H1 (cell line): ENCODE measurements around the gene FNDC3A. TPM values are rescaled to one million over a fixed set of nuclear protein-coding genes. Genes with fewer than 3 reads are reported as not detected.

Experiments used
- CTCF ChIA-PET: fragments of 300-600 bp; sonication (Branson Sonifier 250); formaldehyde crosslinking; loops from one replicate; lab custom pipeline; 2021; ENCODE audit not compliant: partially characterized antibody; lab: Charles Lee
- POLR2A ChIA-PET: fragments of 300-600 bp; sonication (Branson Sonifier 250); formaldehyde crosslinking; loops from one replicate; lab custom pipeline; 2021; ENCODE audit warnings: inconsistent platforms; ENCODE audit not compliant: partially characterized antibody; lab: Charles Lee
- DNase-seq, 2 experiments: peaks; one replicate each; pipeline versions ENCODE4 v3.0.0 to v3.0.0-alpha.2; 2010 to 2022; ENCODE audit warnings: low spot score in 2 of 2, low read depth in 1 of 2, mixed read lengths in 1 of 2
- FAIRE-seq: peaks from 2 replicates; lab custom pipeline; 2011; peaks lifted over from hg19 to GRCh38; lab: Jason Lieb, UNC
- H2AFZ ChIP-seq: 2 replicates; pipeline ENCODE4 v1.8.1; 2012; ENCODE audit warnings: low read length, inconsistent platforms
- H2AK5ac ChIP-seq: 2 replicates; pipeline ENCODE4 v1.6.1; 2013; ENCODE audit warnings: low read depth, low read length
- H2BK120ac ChIP-seq: replicated peaks from 2 replicates; pipeline ENCODE3; 2013; ENCODE audit warnings: low read depth, low read length, inconsistent platforms
- H2BK12ac ChIP-seq: 2 replicates; pipeline ENCODE4 v1.6.1; 2013; ENCODE audit warnings: low read depth, low read length
- H2BK15ac ChIP-seq: 2 replicates; pipeline ENCODE4 v1.6.1; 2013; ENCODE audit warnings: low read length
- H2BK20ac ChIP-seq: 2 replicates; pipeline ENCODE4 v1.6.1; 2013; ENCODE audit warnings: low read length
- H2BK5ac ChIP-seq: 2 replicates; pipeline ENCODE4 v1.6.1; 2013; ENCODE audit warnings: low read depth, low read length
- H3K14ac ChIP-seq: 2 replicates; pipeline ENCODE4 v1.6.1; 2013; ENCODE audit warnings: inconsistent platforms; ENCODE audit not compliant: insufficient read length
- H3K18ac ChIP-seq: 2 replicates; pipeline ENCODE4 v1.6.1; 2013; ENCODE audit warnings: low read length; ENCODE audit errors: extremely low read depth
- H3K23ac ChIP-seq: 2 replicates; pipeline ENCODE4 v1.6.1; 2013; ENCODE audit warnings: inconsistent platforms; ENCODE audit not compliant: insufficient read length
- H3K23me2 ChIP-seq: 2 replicates; pipeline ENCODE4 v1.6.1; 2013; ENCODE audit warnings: low read depth, low read length
- H3K27ac ChIP-seq: 2 replicates; pipeline ENCODE4 v1.6.1; 2011; ENCODE audit warnings: low read depth, low read length, inconsistent platforms
- H3K27me3 ChIP-seq, 4 experiments: replicated peaks in 1 of 4; 1 replicate in 1 of 4; 2 replicates in 3 of 4; pipeline versions ENCODE4 v1.6.1 to v1.8.1; 2011 to 2013; ENCODE audit warnings: low read length in 3 of 4, mild to moderate bottlenecking in 3 of 4, inconsistent platforms in 2 of 4, mixed read lengths in 2 of 4, moderate library complexity in 1 of 4; ENCODE audit not compliant: control insufficient read depth in 3 of 4, insufficient read depth in 3 of 4; ENCODE audit errors: extremely low read depth in 1 of 4
- H3K36me3 ChIP-seq, 4 experiments: 2 replicates each; pipeline versions ENCODE4 v1.6.1 to v1.8.1; 2011 to 2013; ENCODE audit warnings: mild to moderate bottlenecking in 4 of 4, low read length in 3 of 4, moderate library complexity in 2 of 4, control low read depth in 1 of 4, inconsistent platforms in 1 of 4; ENCODE audit not compliant: insufficient read depth in 4 of 4, control insufficient read depth in 2 of 4
- H3K4ac ChIP-seq: replicated peaks from 2 replicates; pipeline ENCODE3; 2013; ENCODE audit warnings: low read length, low read depth, mixed read lengths, inconsistent platforms; ENCODE audit not compliant: insufficient read length
- H3K4me1 ChIP-seq, 4 experiments: replicated peaks in 1 of 4; 1 replicate in 1 of 4; 2 replicates in 3 of 4; pipeline versions ENCODE4 v1.6.1 to v1.8.1; 2011 to 2013; ENCODE audit warnings: low read length in 3 of 4, inconsistent platforms in 2 of 4, mixed read lengths in 1 of 4; ENCODE audit not compliant: insufficient read depth in 4 of 4, control insufficient read depth in 3 of 4
- H3K4me2 ChIP-seq, 2 experiments: 2 replicates each; pipeline versions ENCODE4 v1.6.1 to v1.8.1; 2011 to 2013; ENCODE audit warnings: low read depth in 2 of 2, low read length in 2 of 2, control low read depth in 1 of 2, inconsistent platforms in 1 of 2, mild to moderate bottlenecking in 1 of 2; ENCODE audit not compliant: insufficient read depth in 1 of 2
- H3K4me3 ChIP-seq, 4 experiments: fragments of 200-600, 300-600 bp in 1 of 4; sonication (generic), shearing (Covaris generic), sonication (Bioruptor Twin) in 1 of 4; 2 replicates each; pipeline versions ENCODE4 v1.5.1 to v1.8.1; 2011 to 2016; ENCODE audit warnings: low read length in 4 of 4, low read depth in 3 of 4, control low read depth in 2 of 4, inconsistent platforms in 2 of 4, mild to moderate bottlenecking in 2 of 4, mixed read lengths in 1 of 4, moderate library complexity in 1 of 4; ENCODE audit not compliant: insufficient read depth in 2 of 4; ENCODE audit errors: extremely low read depth in 1 of 4
- H3K56ac ChIP-seq: replicated peaks from 2 replicates; pipeline ENCODE3; 2013; ENCODE audit warnings: low read depth, mild to moderate bottlenecking, mixed read lengths, low read length, inconsistent platforms; ENCODE audit not compliant: insufficient read length
- H3K79me1 ChIP-seq: 2 replicates; pipeline ENCODE4 v1.6.1; 2013; ENCODE audit warnings: low read depth, low read length, control low read depth
- H3K79me2 ChIP-seq, 2 experiments: 2 replicates each; pipeline versions ENCODE4 v1.6.1 to v1.8.1; 2012 to 2013; ENCODE audit warnings: low read length in 2 of 2, mild to moderate bottlenecking in 2 of 2, inconsistent platforms in 1 of 2; ENCODE audit not compliant: insufficient read depth in 2 of 2, control insufficient read depth in 1 of 2
- H3K9ac ChIP-seq, 4 experiments: replicated peaks in 1 of 4; 1 replicate in 1 of 4; 2 replicates in 3 of 4; pipeline versions ENCODE4 v1.6.1 to v1.8.1; 2011 to 2013; ENCODE audit warnings: low read depth in 3 of 4, low read length in 3 of 4, control low read depth in 2 of 4, mild to moderate bottlenecking in 2 of 4, moderate library complexity in 2 of 4, inconsistent platforms in 1 of 4; ENCODE audit errors: extremely low read depth in 1 of 4
- H3K9me3 ChIP-seq, 2 experiments: 2 replicates each; pipeline versions ENCODE4 v1.6.1 to v1.8.1; 2012 to 2013; ENCODE audit warnings: mild to moderate bottlenecking in 2 of 2, moderate library complexity in 2 of 2, control low read depth in 1 of 2, inconsistent platforms in 1 of 2, low read depth in 1 of 2, low read length in 1 of 2, mixed read lengths in 1 of 2; ENCODE audit not compliant: insufficient read depth in 2 of 2
- H4K20me1 ChIP-seq, 2 experiments: replicated peaks in 1 of 2; 2 replicates each; pipeline versions ENCODE3 to v1.8.1; 2011 to 2013; ENCODE audit warnings: inconsistent platforms in 2 of 2, low read length in 2 of 2, mild to moderate bottlenecking in 1 of 2; ENCODE audit not compliant: insufficient read depth in 2 of 2, control insufficient read depth in 1 of 2
- H4K5ac ChIP-seq: 2 replicates; pipeline ENCODE4 v1.6.1; 2013; ENCODE audit warnings: low read length, low read depth, mixed read lengths, inconsistent platforms; ENCODE audit not compliant: insufficient read length
- H4K8ac ChIP-seq: 2 replicates; pipeline ENCODE4 v1.8.0; 2013; ENCODE audit warnings: mild to moderate bottlenecking, moderate library complexity, low read length, inconsistent platforms; ENCODE audit not compliant: insufficient read depth; ENCODE audit errors: extremely low read depth
- H4K91ac ChIP-seq: replicated peaks from 2 replicates; pipeline ENCODE3; 2013; ENCODE audit warnings: low read length, mixed read lengths, inconsistent platforms; ENCODE audit not compliant: insufficient read length
- EGR1 ChIP-seq: IDR thresholded peaks from 2 replicates; pipeline ENCODE4 v1.6.1; 2011; ENCODE audit warnings: low read depth, low read length, borderline replicate concordance
- JUN ChIP-seq: IDR thresholded peaks from 2 replicates; pipeline ENCODE4 v1.6.1; 2011; ENCODE audit warnings: low read depth, mild to moderate bottlenecking, improper control_type of control experiment, low read length
- POLR2A ChIP-seq, 2 experiments: IDR thresholded peaks; 1 replicate in 1 of 2; 2 replicates in 1 of 2; pipeline ENCODE4 v1.6.1; 2011; ENCODE audit warnings: low read depth in 2 of 2, low read length in 2 of 2, mild to moderate bottlenecking in 2 of 2; ENCODE audit errors: control extremely low read depth in 1 of 2
- RFX5 ChIP-seq: IDR thresholded peaks from 2 replicates; pipeline ENCODE4 v1.6.1; 2011; ENCODE audit warnings: low read depth, low read length, improper control_type of control experiment, borderline replicate concordance
- SP4 ChIP-seq: IDR thresholded peaks from 2 replicates; pipeline ENCODE4 v1.6.1; 2012; ENCODE audit warnings: low read length, inconsistent platforms
- TAF1 ChIP-seq: IDR thresholded peaks from 2 replicates; pipeline ENCODE4 v1.6.1; 2011; ENCODE audit warnings: mild to moderate bottlenecking, low read depth, low read length
- WGBS, 2 experiments: shearing (Covaris generic) in 1 of 2; methylation state at CpG; one replicate each; pipeline versions ENCODE4 v1.1.6 to v1.1.7; 2013 to 2015; ENCODE audit warnings: low lambda C conversion rate in 2 of 2, mixed read lengths in 2 of 2, inconsistent platforms in 1 of 2, low coverage in 1 of 2, missing lambda C conversion rate in 1 of 2; ENCODE audit not compliant: insufficient replicate concordance in 2 of 2, insufficient coverage in 1 of 2, insufficient read length in 1 of 2; ENCODE audit errors: extremely low coverage in 1 of 2, missing lambda C conversion rate in 1 of 2; 5-methylcytosine and 5-hydroxymethylcytosine counted together
- polyA plus RNA-seq, 7 experiments: library from polyadenylated mRNA; depleted of rRNA in 3 of 7; stranded (reverse) in 5 of 7; unstranded in 2 of 7; fragments of >200 nt in 5 of 7; fragments of 200-250 nt in 2 of 7; gene quantifications; 1 replicate in 5 of 7; 2 replicates in 1 of 7; 4 replicates in 1 of 7; pipeline versions ENCODE4 v1.2.1 to v1.2.3, GENCODE V29; 2011 to 2013; ENCODE audit warnings: missing spikeins in 2 of 7, mixed read lengths in 2 of 7
- total RNA-seq: library from RNA; stranded (reverse); fragmentation: NEBNext Ultra II Directional; extraction: Animal tissue kit (Norgen Biotek cat#: 25700); gene quantifications from 2 replicates; pipeline ENCODE4 v1.2.1, GENCODE V29; 2021
- TF ChIP-seq, protein P1 (sequence below): IDR thresholded peaks from 2 replicates; pipeline ENCODE4 v1.6.1; 2012; ENCODE audit warnings: inconsistent platforms

The FNDC3A gene
- total and polyA plus RNA-seq, 2 of the 8 experiments (the other 6 are each of a cell fraction or from before 2014, with no cell fraction given), result 14.6 to 26.0 TPM

DNA sequence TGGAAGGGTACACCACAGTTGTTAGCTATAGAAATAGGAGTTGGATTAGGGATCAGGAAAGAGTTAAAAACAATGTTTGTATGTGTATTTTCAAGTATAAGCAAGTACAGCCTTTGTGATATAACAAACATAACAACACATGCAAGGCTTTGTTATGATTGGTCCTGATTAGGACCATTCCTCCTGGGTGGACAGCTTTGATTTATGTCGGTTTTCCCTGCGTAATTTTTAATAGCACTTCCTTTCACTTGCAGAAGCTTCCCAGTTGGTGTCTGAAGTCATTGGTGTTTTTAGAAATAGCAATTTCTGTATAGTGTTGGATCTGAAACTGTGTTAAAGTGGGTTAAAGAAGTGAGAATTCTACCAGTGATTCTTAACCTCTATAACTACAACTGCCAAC is 10.0 kb downstream of the FNDC3A start:
- Histone ChIP-seq H3K23me2 (no peaks in the 10 kb centered on the region), H3K9me3 (0 out of 4 replicates have a peak, but pooled peaks cover 0 to 3% of the 10 kb centered on the region in 2 experiments), H4K91ac (no peak overlapping the region), H3K36me3 (no peaks in the 10 kb centered on the region), H2BK12ac (no peak overlapping the region), H2BK20ac (no peak overlapping the region), H2AFZ (no peak overlapping the region), H3K4ac (no peak overlapping the region), H3K27ac (no peak overlapping the region), H2AK5ac (no peak overlapping the region), H3K4me2 (no peak overlapping the region), H3K4me1 (0 out of 7 replicates have a peak, but pooled peaks cover 0 to 5% (median 0%) of the 10 kb centered on the region in 4 experiments), H2BK5ac (no peak overlapping the region), H3K14ac (no peak overlapping the region), H3K4me3 (no peak overlapping the region), H3K56ac (no peak overlapping the region), H3K9ac (no peak overlapping the region), H4K20me1 (no peaks in the 10 kb centered on the region), H2BK15ac (no peak overlapping the region), H3K23ac (no peak overlapping the region), H4K8ac (no peak overlapping the region), H3K79me1 (no peaks in the 10 kb centered on the region), H3K79me2 (peaks cover 0 to 63% of the 10 kb centered on the region in 2 experiments; a peak in 2 of 4 replicates), H3K18ac (no peak overlapping the region), H4K5ac (no peak overlapping the region), H3K27me3 (no peaks in the 10 kb centered on the region), H2BK120ac (no peak overlapping the region)
- ChIA-PET POLR2A (interaction anchor here (0.8 kb wide), 1 partner anchor 14 kb away, joined by 4 read pairs; no protein-coding TSS in a partner anchor), CTCF (no interaction called here)
- no peak for TF ChIP-seq POLR2A (IDR thresholded peaks at IDR 0.05; ENCODE audit: control extremely low read depth in 1 of 2, low read depth in 2 of 2, low read length in 2 of 2)
- no peak for TF ChIP-seq RFX5
- TF ChIP-seq EGR1, result no peak
- TF ChIP-seq SP4, result no peak
- TF ChIP-seq, protein P1, sequence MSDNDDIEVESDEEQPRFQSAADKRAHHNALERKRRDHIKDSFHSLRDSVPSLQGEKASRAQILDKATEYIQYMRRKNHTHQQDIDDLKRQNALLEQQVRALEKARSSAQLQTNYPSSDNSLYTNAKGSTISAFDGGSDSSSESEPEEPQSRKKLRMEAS, result no peak
- TF ChIP-seq JUN, result no peak
- no peak for TF ChIP-seq TAF1
- no peak for FAIRE-seq
- WGBS, 2 experiments, result 93% methylated on average over 2 of the region's 2 CpGs; no CpG with 5 or more reads in 1 of the 2 experiments
- no peak for DNase-seq
